Measurements from ENCODE around the gene PRCC.

Gene PRCC

GRCh38 chr1:156844638-156845037 is 77.3 kb downstream of the PRCC start:
- no peak for DNase-seq (ENCODE audit: low read depth)
- no peak for TF ChIP-seq CTCF (IDR thresholded peaks at IDR 0.05; ENCODE audit: insufficient read depth, low read depth, low read length, missing control alignments)
- H3K4me3 ChIP-seq (ENCODE audit: low read depth, low read length) = no peak overlapping the region

- TF ChIP-seq CTCF (IDR thresholded peaks at IDR 0.05; ENCODE audit: insufficient read depth, low read depth, low read length, missing control alignments) = no peak
- no peak overlapping the region for H3K4me3 ChIP-seq (ENCODE audit: low read depth, low read length)
- DNase-seq (ENCODE audit: low read depth) = no peak
Measured at GRCh38 chr1:156845055-156845952, 78.0 kb downstream of the PRCC start.

GRCh38 chr1:156845953-156846545 is 78.7 kb downstream of the PRCC start:
- no peak for TF ChIP-seq CTCF (IDR thresholded peaks at IDR 0.05; ENCODE audit: insufficient read depth, low read depth, low read length, missing control alignments)
- no peak for DNase-seq (ENCODE audit: low read depth)
- H3K4me3 ChIP-seq (ENCODE audit: low read depth, low read length) = no peak overlapping the region

- no peak overlapping the region for H3K4me3 ChIP-seq (ENCODE audit: low read depth, low read length)
- TF ChIP-seq CTCF (IDR thresholded peaks at IDR 0.05; ENCODE audit: insufficient read depth, low read depth, low read length, missing control alignments) = no peak
Measured at GRCh38 chr1:156846643-156847042, 79.3 kb downstream of the PRCC start.

GRCh38 chr1:156847591-156848460 is 80.5 kb downstream of the PRCC start:
- no peak for TF ChIP-seq CTCF (IDR thresholded peaks at IDR 0.05; ENCODE audit: insufficient read depth, low read depth, low read length, missing control alignments)
- H3K4me3 ChIP-seq (ENCODE audit: low read depth, low read length) = no peak overlapping the region
- no peak for DNase-seq (ENCODE audit: low read depth)

More at GRCh38 chr1:156846643-156847042, 79.3 kb downstream of the PRCC start:
- DNase-seq (ENCODE audit: low read depth) = no peak

- TF ChIP-seq CTCF (IDR thresholded peaks at IDR 0.05; ENCODE audit: insufficient read depth, low read depth, low read length, missing control alignments) = no peak
- H3K4me3 ChIP-seq (ENCODE audit: low read depth, low read length) = no peak overlapping the region
- DNase-seq (ENCODE audit: low read depth) = peak; percentile 25
Measured at GRCh38 chr1:156848461-156849150, 81.3 kb downstream of the PRCC start.

Data from GM12865 (cell line).